Colon (tissue), 2 donors: ENCODE measurements around the gene JMJD7.

ENCODE experiments used
- FAIRE-seq: peaks from 2 replicates; lab custom pipeline; 2012; peaks lifted over from hg19 to GRCh38; lab: Jason Lieb, UNC
- donor health status: control.
- donor health status: control.

JMJD7 gene

DNA sequence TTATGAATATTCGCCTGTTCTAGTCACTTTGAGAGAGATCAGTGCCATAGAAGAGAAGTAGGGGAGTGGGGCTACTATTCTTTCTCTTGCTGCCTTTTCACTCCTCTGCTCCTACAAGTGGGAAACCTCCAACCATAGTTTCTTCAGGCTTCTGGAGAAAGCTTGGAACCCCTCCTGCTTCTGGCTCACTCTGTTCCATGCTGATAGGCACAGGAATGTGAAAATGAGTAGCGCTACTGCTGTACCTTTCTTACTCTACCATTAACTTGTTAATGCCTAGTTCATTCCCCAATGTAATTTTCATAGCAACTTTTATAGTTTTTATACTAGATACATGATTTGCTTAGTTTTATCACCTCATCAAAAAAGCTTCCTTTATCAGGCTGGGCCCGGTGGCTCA is 26.7 kb upstream of the JMJD7 start:
- no peak for FAIRE-seq

DNA sequence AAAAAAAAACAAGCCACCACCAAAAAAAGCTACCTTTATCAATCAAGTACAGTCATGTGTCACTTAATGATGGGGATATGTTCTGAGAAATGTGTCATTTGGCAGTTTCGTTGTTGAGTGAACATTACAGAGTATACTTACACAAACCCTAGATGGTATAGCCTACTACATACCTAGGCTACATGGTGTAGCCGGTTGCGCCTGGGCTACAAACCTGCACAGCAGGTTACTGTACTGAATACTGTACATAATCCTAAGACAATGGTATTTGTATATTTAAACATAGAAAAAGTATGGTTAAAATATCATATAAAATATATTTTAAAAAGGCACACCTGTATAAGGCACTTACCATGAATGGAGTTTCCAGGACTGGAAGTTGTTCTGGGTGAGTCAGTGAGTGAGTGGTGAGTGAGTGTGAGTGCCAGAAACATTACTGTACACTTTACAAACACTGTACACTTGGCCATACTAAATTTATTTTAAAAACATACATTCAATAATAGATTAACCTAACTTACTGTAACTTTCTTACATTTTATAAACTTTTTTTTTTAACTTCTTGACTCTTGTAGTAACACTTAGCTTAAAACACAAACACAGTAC is 25.9 kb upstream of the JMJD7 start:
- no peak for FAIRE-seq

DNA sequence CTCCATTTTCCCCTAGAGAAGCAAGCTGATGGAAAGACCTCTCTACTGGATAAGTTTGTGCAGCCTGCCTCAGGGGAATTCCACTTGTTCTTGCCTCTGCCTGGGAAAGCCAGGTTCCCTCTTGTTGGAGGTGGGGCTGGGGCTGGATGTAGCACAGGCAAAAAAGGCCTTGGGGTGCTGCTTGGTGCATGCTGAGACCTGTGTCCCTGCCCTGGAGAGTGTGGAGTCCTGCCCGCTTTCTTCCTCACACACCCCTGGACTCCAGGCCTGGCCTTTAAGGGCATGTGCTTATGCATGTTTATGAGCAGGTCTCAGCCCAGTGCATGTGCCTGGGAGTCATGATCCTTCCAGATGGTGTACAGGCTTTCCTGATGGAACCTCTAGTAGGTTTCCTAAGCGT is 23.5 kb upstream of the JMJD7 start:
- no peak for FAIRE-seq

DNA sequence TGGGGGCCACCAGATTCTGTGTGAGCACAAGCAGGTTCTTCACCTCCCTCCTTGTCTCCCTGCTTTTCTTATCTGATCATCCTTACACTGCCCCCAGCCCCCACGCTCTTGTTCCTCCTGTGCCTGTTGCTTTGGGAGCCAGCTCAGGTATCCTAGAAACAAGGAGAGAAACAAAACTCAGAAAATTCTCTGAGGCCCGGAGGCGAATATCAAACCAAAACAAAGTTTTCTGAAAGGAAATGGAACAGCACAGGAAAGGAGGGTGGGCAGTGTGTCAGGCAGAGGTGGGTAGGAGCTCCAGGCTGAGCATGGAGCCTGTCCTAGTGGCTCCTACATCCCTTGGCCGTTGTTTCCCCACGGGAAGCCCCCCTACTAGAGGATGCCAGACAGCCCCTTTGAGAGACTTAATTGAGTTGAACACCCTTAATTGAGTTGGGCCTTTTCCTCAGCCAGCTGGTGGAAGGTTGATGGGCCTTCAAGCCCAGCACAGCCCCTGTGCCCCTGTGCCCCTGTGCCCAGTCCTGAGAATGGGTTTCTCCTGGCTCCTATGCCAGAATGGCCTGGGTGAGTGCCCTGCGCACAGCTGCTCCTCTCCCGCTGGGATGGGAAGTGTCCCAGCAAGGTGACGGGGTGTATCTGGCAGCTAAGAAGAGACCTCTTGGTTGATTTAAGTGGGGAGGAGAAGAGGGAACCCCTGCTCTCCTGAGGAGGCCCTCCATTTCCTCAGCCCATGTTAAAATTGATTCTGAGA is 22.8 kb upstream of the JMJD7 start:
- FAIRE-seq, result no peak

DNA sequence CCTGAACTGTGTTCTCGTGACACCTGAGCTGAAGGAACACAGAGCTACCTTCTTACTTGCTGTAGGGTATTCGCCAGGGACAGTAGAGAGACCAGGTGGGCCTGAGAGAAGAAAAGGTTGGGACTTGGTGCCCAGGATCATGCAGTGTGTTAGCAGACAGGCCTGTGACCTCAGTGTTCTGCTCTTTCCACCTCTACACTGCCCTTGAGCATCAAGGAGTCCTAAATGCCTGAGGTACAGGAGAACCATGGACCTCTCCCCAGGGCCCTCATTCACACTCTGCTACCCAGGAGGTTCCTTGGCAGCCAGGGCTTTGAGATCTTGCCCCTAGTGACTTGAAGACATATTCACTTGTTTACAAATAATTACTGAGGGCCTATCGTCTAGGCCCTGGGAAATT is 22.2 kb upstream of the JMJD7 start:
- no peak for FAIRE-seq

DNA sequence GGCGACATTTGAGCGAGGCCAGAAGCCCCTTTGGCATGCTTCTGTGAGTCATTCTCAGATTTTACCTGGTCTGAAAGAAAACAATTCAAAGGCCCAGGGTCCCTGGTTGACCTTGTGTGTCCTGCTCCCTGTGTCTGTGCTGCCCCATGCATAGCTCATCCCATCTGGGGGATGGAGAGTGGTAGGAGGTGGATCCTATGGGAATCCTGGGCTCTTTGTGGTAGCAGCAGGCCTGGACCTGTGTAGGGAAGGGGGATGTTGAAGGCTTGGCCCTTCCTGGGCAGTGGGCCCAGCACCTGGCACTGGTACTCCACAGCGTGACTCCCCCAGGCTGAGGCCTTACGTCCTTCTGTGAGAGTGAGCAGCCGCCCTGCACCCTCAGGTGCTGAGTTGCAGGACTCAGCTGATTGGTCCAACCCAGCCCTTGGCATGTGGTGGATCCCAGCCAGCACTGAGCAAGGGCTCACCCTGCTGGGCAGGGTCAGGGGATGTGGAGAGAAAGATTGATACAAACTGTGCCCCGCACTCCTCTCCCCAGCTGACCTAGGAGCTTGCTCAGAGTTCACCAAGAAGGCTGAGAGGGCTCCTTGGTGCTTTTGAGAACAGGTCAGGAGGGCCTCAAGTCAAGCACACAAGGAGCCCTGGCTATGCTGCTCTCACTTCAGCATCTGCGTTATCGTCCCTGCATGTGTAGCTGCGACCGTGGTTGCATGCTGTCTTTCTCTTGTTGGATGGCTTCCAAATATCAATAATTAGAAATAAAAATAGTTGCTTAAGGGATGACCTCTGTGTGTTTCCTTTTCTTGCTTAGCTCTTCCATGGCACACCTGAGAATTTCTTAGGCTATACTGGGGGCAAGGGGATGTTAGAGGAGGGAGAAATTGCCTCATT is 21.4 kb upstream of the JMJD7 start:
- FAIRE-seq, result no peak

DNA sequence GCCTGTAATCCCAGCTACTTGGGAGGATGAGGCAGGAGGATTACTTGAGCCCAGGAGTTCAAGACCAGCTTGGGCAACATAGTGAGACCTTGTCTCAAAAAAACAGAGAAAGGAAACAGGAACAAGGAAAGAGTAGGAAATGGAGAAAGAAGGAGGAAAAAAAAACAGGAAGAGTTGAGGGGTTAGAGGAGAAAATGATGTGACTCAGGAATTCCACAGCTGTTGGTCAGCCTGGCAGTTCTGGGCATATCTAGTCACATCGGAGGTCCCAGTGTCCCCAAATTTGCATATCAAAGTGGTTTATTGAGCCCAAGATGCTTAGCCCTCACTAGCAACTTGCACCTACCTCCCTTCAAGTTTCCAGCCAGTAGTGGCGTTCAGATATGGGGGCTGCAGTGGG is 18.8 kb upstream of the JMJD7 start:
- FAIRE-seq, result no peak

DNA sequence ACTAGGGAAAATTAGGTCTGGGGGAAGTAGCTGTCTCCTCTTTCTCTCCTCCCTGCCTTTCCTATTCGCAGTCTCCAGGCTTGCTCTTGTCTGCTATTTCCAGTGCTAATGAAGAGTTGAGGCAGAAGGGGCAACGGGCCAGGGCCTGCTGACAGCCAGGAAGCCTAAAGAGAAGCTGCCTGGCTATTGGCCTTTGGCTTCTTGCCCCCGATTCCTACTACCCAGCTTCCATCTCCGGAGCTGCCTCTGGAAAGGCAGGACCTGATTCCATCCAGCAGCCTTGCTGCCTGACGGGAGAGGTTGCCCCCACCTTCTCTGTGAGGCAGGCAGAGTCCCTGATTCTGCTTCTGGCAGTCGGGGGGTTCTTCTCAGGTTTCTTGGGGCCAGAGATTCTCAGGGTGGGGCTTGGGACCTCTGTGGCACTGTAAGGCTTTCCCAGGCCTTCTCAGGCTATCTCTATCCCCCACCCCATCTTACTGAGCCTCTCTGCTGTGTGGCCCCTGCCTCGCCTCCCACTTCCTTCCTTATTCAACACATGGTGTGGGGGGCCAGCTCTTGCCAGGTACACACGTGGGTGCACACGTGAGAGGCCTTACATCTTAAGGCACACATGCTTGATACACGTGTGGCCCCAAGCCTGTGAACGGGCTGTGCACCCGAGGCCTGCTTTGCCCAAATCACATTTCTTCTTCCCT is 18.2 kb upstream of the JMJD7 start:
- FAIRE-seq, result no peak

DNA sequence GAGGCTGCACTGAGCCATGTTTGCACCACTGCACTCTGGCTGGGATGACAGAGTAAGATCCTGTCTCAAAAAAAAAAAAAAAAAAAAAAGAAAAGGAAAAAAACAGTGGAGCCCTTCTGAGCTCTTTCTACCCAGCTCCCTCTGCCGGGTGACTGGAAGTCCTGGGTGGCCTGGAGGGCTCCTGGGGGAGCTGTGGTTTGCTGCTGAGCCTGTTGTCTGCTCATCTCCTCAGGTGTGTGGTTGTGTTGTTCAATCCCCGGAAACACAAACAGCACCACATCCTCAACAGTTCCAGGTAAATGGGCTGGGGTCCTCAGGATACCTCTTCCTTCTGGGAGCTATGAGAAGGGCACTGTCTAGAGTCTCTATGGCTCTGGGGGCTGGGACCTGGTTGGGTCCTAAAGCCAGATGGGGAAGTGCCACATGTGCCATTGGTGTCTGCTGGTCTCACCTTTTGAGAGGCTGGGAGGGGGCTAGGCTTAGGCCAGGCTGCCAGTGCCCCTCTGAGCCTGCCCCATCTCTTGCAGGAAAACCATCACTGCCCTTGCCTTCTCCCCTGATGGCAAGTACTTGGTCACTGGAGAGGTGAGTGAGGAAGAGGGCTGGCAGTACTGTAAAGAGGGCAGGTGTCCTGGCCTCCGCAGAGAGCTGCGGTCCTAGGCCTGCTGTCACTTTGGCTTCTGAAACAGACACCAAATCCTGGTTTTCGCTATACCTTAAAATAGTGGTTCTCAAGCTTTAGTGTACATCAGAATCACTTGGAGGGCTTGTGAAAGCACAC is 17.1 kb upstream of the JMJD7 start:
- no peak for FAIRE-seq

DNA sequence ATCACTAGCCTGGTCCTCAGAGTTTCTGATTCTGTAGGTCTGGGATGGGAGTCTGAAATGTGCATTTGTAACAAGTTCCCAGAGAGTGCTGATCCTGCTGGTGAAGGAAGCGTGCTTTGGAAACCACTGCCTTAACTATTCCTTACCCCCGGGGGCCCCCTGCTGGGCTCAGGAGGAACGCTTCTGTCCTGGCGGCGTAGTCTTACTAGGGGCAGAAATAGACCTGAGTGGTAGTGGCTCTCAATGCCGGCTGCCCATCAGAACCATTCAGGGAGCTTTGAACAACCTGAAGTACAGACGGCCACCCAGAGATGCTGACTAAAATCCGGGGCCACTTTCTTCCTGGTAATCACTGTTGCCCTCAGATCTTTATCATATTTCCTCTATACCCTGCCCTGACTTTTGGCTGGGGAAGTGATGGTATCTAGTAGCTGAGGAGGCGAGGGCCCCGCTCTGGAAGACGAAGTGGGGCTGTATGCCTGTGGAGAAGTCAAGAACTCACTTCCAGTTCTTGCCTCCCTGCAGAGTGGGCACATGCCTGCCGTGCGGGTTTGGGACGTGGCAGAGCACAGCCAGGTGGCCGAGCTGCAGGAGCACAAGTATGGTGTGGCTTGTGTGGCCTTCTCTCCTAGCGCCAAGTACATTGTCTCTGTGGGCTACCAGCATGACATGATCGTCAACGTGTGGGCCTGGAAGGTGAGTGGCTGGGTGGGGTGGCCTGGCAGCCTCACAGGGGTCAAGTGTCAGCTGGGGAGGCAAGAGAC is 16.3 kb upstream of the JMJD7 start:
- FAIRE-seq, result no peak

DNA sequence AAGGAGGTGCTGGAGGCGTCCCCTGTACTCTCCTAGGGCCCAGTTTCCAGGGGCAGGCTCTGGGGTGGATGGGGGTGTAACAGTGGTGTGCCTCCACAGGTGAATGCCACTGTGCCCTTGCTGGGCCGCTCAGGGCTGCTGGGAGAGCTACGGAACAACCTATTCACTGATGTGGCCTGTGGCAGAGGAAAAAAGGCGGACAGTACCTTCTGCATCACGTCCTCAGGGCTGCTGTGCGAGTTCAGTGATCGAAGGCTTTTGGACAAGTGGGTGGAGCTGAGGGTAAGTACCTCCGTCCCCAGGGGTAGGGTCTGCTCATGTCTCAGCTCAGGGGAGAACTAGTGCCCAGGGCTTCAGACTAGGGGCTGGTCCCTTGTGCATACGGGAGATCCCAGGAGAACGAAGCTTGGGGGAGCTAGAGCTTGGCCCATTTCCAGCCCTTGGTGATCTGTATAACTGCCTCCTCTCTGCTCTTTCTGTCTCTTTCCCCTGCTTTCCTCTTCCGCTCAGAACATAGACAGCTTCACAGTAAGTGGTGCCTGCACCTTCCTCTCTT is 15.0 kb upstream of the JMJD7 start:
- no peak for FAIRE-seq

DNA sequence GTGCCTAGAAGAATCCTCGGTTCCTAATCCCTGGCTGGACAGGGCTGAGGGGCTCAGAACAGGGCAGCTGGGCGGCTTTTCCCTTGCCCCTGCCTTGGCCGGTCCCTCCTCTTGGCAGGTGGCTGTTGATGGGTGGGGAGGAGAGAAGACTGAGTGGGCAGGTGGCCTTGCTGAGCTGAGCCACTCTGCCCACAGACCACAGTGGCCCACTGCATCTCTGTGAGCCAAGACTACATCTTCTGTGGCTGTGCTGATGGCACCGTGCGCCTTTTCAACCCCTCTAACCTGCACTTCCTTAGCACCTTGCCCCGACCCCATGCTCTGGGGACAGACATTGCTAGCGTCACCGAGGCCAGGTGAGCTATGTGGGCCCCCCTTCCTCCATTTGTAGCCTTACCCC is 14.5 kb upstream of the JMJD7 start:
- FAIRE-seq, result no peak

DNA sequence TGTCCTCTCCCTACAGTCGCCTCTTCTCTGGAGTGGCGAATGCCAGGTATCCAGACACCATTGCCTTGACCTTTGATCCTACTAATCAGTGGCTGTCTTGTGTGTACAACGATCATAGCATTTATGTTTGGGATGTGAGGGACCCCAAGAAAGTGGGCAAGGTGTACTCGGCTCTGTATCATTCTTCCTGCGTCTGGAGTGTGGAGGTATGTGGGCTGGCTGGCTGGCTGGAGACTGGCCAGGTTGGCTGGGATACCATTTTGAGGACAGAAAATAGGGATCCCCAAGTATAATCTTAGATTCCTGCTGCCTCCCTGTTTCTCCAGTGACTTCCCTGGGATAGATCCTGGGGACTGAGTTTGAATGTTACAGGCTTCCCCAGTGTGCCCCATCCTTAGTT is 13.4 kb upstream of the JMJD7 start:
- FAIRE-seq, result no peak

DNA sequence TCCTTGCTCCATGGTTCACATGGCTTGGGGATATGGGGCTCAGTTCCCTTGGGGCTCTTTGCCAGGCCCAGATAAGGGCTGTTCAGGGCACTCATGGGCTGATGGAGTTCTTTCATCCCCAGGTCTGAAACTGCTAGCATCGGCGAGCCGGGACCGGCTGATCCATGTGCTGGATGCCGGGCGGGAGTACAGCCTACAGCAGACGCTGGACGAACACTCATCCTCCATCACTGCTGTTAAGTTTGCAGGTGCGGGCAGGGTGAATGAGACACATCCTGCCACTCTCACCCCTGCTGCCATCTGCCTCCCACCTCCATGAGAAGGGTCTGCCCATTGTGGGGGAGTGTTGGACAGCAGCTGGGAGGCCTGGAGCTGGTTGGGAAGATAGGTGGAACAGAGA is 11.1 kb upstream of the JMJD7 start:
- no peak for FAIRE-seq

DNA sequence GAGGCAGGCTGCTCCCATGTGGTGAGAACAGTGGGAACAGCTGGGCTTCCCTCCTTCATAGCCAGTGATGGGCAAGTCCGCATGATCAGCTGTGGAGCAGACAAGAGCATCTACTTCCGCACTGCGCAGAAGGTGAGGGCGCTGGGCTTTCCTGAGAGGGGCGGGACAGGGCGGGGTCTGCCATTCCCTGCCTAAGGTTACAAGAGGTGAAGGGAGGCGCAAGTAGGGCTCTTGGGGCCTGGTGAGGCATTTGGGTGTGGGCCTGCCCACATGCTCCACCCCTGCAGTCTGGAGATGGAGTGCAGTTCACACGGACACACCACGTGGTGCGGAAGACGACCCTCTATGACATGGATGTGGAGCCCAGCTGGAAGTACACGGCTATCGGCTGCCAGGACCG is 10.6 kb upstream of the JMJD7 start:
- FAIRE-seq, result no peak

DNA sequence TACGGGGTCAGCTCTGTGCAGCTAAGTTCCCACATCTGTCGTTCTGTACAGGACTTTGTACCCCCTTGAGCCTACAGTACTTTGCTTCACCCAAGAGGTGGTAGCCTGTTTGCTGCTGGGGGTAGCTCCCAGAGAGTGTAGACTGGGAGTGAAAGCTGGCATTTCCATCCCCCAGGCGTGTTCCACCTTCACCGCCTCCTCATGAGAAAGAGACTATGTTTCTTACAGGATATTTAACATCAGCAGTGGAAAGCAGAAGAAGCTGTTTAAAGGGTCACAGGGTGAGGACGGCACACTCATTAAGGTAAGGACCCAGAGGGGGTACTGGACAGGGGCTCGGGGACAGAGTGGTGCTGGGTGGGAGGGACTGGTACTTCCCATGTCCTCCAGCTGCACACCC is 10.1 kb upstream of the JMJD7 start:
- no peak for FAIRE-seq

DNA sequence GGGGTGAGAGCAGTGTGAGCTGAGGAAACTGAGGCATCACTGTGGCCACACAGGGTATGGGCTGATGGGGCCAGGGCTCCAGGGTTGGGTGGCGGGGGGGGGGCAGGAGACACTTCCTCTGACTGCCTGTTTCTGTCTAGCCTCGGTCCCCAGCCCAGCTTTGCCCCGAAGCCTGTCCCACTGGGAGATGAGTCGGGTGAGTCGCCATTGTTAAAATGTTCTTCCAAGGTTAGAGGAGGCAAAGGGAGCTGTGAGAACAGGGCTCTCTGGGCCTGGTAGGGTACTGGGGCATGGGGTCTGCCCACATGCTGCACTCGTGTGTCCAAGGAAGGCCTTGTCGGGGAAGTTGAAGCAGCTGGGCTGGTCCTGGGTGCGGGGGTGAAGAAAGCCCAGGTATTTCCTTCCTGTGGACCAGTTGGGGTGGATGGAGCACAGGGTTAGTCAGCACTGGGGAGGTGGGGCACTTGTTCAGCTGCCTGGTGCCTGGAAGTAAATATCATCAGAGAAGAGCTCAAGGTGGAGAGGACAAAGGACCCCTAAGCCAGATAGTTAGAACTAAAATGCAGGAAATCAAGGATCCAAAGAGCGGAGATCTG is 8.3 kb upstream of the JMJD7 start:
- FAIRE-seq, result no peak

DNA sequence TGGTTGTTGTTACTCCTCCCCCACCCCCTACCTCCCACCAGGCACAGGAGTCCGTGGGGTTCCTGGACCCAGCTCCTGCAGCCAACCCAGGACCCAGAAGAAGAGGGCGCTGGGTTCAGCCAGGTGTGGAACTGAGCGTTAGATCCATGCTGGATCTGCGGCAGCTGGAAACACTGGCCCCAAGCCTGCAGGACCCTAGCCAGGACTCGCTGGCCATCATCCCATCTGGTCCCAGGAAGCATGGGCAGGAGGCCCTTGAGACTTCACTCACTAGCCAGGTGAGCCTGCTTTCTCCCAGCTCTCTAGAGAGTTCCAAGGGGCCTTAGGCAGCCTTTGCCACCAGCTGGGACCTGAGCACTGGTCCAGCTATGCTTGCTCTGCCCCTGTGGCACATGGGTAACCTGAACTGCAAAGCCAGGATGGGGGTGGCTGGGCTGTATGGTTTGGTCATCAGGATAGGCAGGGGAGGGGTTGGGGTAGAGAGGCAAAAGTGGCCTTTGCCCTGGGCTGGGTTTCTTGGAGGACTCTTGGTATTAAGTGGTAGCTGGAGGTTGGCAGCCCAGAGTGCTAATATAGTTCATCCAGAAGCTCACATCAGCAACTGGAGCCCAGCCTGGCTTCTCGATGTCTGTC is 7.0 kb upstream of the JMJD7 start:
- FAIRE-seq, result no peak

DNA sequence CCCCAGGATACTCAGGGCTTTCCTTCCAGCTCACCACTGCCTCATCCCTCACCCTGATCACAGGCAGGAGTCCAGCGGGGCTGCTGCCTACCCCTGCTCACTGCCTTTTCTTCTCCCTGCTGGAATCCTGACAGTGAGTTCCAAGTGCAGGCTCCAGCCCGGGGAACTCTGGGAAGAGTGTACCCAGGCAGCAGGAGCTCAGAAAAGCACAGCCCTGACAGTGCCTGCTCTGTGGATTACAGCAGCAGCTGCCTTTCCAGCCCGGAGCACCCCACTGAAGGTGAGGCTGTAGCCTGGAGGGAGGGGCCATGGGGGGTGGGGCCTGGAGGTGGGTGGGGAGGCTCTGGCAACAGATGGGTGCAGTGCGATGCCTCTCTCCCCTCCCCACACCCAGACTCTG is 6.1 kb upstream of the JMJD7 start:
- FAIRE-seq, result no peak

DNA sequence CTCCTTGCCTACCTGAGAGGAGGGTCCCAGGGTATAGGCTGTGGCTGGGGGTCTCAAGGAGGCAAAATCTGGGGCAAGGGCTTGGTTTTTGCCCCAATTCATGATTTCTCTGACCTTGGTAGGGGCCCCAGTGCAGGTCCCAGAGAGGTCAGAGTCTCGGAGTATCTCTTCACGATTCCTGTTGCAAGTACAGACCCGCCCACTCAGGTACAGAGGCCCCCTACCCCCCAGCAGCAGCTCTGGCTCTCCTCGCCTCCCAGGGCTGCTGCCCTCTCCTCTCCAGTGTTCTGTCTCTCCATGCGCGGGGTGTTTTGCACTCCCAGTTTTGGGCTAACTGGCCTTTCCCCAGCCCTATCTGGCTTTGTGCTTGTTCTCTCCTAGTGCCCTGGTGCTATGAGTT is 5.4 kb upstream of the JMJD7 start:
- no peak for FAIRE-seq
